ENCODE data around the gene ADGRV1.

DNA sequence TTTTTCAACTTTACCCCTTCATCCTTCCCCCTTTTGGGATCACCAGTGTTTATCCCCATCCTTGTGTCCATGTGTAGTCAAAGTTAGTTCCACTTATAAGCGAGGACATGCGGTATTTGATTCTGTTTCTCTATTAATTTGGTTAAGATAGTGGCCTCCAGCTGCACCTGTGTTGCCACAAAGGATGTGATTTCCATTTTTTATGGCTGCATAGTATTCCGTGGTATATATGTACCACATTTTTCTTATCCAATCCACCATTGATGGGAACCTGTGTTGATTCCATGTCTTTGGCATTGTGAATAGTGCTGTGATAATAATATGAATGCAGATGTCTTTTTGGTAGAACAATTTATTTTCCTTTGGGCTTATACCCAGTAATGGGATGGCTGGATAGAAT is 572.2 kb downstream of the ADGRV1 start:
- TF ChIP-seq YY1 (IDR thresholded peaks at IDR 0.05; ENCODE audit: insufficient read depth, insufficient read length) (no peak), ZNF274 (IDR thresholded peaks at IDR 0.05; ENCODE audit: low read depth, low read length) (no peak), SUZ12 (IDR thresholded peaks at IDR 0.05; ENCODE audit: extremely low read depth, insufficient read depth, insufficient read length) (no peak)
